NB4 (cell line): ENCODE data around the gene ZGRF1.
A peak's percentile ranks its signal among the peaks of the same experiment; 100 is the strongest.

ENCODE experiments used
- DNase-seq: peaks from one replicate; pipeline ENCODE4 v3.0.0; 2010; ENCODE audit warnings: low read depth
- H3K4me3 ChIP-seq: one replicate; pipeline ENCODE4 v1.5.1; 2011; ENCODE audit warnings: mild to moderate bottlenecking, low read depth, low read length, moderate library complexity
- CTCF ChIP-seq: IDR thresholded peaks from one replicate; pipeline ENCODE4 v1.5.1; 2012; ENCODE audit warnings: low read depth, low read length
- MAX ChIP-seq: IDR thresholded peaks from 2 replicates; pipeline ENCODE4 v1.6.1; 2011; ENCODE audit warnings: low read depth, low read length
- MYC ChIP-seq: IDR thresholded peaks from 2 replicates; pipeline ENCODE4 v1.6.1; 2011; ENCODE audit warnings: low read depth, low read length
- POLR2A ChIP-seq: IDR thresholded peaks from 2 replicates; pipeline ENCODE4 v1.6.1; 2011; ENCODE audit warnings: mild to moderate bottlenecking; ENCODE audit not compliant: insufficient read length; ENCODE audit errors: extremely low read depth

ZGRF1 gene

GRCh38 chr4:112567536-112567935, 69.2 kb downstream of the ZGRF1 start:
- H3K4me3 ChIP-seq: no peak overlapping the region
- no peak for DNase-seq
- TF ChIP-seq CTCF: no peak
- TF ChIP-seq POLR2A: no peak
- no peak for TF ChIP-seq MYC
- no peak for TF ChIP-seq MAX

GRCh38 chr4:112564706-112565270, 71.9 kb downstream of the ZGRF1 start:
- DNase-seq: no peak
- TF ChIP-seq MAX: no peak
- TF ChIP-seq MYC: no peak
- TF ChIP-seq POLR2A: no peak
- peak; percentile 8 for TF ChIP-seq CTCF
- H3K4me3 ChIP-seq: no peak overlapping the region

GRCh38 chr4:112563431-112564200, 73.1 kb downstream of the ZGRF1 start:
- TF ChIP-seq MAX (no peak), MYC (no peak), POLR2A (no peak), CTCF (no peak)
- no peak overlapping the region for H3K4me3 ChIP-seq
- no peak for DNase-seq

- TF ChIP-seq MYC (no peak), CTCF (no peak), POLR2A (no peak), MAX (no peak)
These were observed 74.3 kb downstream of the ZGRF1 start for GRCh38 chr4:112562254-112562879.

GRCh38 chr4:112560084-112560483, 76.6 kb downstream of the ZGRF1 start:
- TF ChIP-seq CTCF: no peak
- H3K4me3 ChIP-seq: no peak overlapping the region
- peak; percentile 7 for DNase-seq

More at GRCh38 chr4:112562254-112562879, 74.3 kb downstream of the ZGRF1 start:
- H3K4me3 ChIP-seq: no peak overlapping the region
- DNase-seq: no peak
